HG02642 (cell line): ENCODE measurements around the gene SHISA6.

Experiments used
- ATAC-seq: cut with Tn5 transposase; IDR thresholded peaks from one replicate; pipeline ENCODE4 v1.9.1; 2021; ENCODE audit warnings: mild to moderate bottlenecking; ENCODE audit not compliant: unreplicated experiment, poor library complexity

Gene SHISA6

DNA sequence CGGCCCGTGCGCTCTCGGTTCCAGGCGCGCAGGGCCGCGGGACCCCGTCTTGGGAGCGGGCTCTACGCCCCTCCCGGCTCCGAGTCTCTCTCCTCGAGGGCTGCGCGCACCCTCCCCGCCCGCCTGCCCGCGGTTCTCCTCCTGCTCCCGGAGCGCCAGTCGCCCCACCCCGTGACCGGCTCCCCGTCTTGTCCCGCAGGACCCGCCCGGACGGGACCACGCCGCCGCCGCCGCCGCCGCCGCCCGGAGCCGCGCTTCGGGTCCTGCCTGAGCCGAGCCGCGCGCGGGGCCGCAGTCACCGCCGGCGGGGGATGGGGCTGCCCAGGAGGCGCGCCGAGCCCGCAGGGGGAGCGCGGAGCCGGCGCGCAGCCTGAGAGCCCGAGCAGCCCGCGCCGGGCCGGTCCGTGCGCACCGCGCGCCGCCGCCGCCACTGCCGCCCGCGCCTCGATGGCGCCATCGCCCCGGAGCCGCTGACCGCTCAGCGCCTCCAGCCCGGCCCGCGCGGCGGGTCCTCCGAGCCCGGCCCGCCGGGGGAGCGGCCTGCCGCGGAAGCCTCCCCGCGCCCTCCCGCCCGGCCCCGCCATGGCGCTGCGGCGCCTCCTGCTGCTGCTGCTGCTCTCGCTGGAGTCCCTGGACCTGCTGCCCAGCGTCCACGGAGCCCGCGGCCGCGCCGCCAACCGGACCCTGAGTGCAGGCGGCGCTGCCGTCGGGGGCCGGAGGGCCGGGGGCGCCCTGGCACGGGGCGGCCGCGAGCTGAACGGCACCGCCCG lies at the start of gene SHISA6:
SHISA6 (plus strand) TSS at position 373 of the 770 bp plus-strand sequence.
- ATAC-seq, result no peak

DNA sequence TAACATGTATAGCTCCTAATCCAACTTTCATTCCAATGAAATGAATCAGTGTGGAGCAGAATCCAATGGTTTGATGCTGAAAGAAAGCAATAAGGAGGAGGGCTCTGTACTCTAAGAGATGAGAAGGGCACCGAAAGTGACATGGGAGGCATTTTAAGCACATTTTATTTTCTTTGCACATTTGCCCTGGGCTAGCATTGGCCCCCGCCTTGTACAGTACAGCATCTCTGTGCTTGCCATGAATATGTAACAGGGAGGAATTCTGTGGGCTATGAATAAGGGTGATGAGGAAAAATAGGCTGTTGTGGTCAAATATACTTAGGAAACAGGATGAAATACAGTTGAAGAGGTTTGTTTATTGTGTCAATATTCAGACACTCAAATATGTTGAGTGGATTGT lies 45.2 kb upstream of the SHISA6 start:
- ATAC-seq, result no peak

DNA sequence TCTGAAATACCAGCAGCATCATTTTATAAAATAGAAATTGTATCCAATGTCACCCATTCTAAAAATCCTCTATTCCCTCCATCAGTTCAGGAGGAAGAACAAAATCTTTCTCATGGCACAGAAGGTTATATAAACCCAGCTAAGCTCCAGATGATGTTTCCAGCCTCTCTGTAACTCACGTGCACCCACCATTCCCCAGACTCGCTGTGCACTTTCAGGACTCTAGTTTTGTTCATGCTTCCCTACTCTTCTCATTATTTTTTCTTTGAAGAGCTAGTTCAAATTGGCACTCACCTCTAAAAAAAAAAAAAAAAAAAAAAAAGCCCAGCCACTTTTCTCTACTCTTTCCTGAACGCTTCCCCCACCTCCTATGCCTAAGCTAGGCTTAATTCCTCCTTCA lies 36.0 kb upstream of the SHISA6 start:
- ATAC-seq, result no peak

DNA sequence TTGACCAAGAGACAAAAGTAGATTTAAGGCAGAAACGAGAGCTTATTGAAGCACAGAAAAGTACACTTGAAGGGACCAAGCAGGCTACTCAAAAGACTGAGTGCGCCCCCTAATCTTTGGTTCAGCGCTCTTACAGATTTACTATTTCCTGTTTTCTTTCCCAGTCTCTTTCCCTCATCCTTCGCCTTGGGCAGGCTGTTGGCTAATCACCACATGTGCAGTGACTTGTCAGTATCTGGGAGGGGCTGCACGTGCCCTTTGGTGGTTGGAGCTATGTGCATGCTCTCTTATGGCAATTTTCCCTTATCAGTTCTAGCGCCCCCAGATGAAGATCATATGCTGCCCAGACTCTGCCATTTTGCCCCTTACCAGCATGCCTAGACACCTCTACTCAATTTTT lies 35.4 kb upstream of the SHISA6 start:
- no peak for ATAC-seq

DNA sequence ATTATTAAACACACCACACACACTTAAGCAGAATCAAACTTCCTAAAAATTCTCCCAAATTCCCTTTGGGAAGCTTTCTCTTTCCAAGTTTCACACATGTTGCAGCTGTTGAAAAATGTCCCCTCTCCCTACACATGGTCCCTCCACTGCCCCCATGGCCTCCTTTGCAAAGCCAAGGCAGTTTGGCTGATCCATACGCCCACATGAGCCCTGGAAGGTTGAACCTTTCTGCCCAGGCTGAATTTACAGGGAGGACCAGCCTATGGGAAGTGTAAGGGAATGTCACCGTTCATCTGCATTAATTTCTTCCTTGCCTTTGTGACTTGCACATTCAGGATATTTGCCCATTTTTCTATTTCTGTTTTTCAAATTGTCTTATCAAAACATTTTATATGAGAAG lies 31.1 kb upstream of the SHISA6 start:
- ATAC-seq, result no peak

DNA sequence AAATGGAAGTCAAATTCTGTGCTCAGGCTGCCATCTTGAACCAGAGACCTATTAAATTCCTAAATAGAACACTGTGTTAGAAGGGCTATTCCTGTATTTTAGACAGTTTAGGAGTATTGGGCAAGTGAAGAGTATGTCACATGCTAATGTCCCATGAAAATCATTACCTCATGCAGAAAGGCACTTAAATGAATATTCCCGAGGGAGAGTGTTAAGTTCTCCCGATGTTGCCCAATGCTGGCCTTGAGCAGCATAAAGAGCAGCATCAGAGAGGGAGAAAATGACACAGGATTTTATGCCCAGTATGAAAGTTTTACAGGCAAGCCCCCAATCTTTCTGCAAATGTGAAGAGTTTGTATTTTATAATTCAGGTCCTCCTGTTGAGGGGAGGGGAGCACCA lies 28.2 kb upstream of the SHISA6 start:
- ATAC-seq, result no peak

DNA sequence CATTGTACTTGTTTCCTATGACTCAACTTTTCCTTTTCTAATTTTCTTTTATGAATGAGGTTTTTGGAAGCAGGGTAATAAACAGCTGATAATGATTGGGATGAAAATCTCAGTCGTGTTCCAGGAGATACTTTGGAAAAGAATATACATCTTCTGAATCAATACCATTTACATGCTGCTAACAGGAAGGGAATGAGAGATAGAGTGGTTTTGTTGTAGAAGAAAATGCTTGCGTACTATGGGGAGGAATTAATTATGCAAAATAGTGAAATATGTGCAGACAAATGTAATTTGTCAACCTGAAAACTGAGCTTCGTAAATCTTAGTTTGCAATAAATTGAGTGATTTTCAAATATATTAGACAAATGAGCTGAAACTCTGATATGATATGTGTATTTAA lies 24.0 kb upstream of the SHISA6 start:
- ATAC-seq, result no peak

DNA sequence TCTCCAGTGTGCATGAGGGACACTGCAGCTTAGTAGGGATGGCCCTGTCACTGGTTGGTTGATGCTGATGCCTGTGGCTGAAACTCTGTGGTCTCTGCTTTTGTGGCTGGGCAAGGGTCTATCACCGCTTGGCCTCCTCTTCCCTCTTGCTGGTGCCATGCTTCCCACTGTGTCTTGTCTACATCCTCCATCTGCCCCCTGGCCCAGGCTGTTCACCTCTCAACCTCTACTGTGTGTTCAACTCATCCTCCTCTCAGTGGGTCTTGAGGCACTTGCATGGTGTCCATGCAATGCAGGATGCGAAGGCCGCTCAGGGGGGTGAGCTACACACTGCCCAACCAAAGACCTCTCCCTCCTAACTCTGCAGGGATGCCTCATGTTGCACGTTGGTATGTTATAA lies 19.8 kb upstream of the SHISA6 start:
- ATAC-seq, result no peak

DNA sequence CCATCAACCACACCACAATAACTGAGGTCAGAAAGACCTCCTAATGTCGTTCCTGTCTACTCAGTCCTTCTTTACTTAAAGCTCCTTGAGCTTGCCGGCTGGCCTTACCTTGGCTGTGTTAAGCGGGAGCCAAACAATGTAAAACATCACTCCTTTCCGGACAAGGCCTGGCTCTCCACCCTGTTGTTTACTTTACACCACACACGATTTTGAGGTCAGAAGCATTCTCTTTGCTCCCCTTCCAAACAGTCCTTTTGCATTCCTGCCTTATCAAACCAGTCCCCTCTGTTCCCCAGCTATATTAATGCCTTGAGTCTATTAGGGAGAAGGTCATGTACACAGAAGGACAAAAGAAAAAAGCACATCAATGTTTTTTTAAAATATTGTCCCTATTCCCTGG lies 19.3 kb upstream of the SHISA6 start:
- ATAC-seq, result no peak

DNA sequence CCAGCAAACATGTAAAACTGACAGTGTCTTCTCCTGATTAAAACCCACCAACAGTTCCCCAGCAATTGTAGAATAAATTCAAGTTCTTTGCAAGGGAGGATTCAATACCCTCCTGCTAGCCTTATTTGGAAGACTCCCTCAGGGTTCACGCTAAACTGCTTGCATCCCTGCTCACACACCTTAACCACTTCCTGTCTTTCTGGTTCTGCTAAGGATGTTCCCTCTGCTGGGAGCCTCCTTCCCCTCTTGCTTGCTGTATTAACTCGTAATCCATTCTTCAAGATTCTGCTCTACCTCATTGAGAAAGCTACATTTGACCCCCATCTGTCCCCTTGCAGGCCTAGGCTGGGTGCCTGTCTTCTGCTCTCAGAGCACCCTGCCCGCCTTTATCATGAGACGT lies 2.3 kb upstream of the SHISA6 start:
- no peak for ATAC-seq

DNA sequence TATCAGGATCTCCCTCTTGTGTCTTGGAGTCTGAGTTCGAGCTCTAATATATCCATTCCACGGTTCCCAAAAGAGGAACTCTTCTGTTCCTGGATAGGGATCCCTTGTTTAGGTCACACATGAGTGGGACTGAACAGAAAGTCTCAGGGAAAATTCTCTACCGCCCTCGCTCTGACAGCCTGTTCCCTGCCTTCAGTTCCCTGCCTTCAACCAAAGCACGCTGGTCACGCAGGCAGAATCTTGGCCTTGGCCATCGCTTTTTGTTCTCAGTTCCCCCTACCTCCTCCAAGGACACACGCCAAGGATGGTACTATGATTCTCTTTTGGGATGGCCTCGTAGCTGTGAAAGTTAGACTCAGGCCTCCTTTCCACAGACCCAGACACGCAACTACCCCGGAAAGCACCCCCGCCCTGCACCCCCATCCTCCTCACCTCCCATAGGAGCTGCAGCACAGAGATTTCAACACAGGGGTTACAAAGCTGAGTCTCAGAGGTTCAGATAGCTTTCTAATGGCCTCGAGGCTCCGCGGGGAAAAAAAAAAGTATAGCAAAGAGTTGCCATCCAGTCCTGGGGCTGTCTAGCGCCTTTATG lies 1.5 kb upstream of the SHISA6 start:
- ATAC-seq, result no peak

DNA sequence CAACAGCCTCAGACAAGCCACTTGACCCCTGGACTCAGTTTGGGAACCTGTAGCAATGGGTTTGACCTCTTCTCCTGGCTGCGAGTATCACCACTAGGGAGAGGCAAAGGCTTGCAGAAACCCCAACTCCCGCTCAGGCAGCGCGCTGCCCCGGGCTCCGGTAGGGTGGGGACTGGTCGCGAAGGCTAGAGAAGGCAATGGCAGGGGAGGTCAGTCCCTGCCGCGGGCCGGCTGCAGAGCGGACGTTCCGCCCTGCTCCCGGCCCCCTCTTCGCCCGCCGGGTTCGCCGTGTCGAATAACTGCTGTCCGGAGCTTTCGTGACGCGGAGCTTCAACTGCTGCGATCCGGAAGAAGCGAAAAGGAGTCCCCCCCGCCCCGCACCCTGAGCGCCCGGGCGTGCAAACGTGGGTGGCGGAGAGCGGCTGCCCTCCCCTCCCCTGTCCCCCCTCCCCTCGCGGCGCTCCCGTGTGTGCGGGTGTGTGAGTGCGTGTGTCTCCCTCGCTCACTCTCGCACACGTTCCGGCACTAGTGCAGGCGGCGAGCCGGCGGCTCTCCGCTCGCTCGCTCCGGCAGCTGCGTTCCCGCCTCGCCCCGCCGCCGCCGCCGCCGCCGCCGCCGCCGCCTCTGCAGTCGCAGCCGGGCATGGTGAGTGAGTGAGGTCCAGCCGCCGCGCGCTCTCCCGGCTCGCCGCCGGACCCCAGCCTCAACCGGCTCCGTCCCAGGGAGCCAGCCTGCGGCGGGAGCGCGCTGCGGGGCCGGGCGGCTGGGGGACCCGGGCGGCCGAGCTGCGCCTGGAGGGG lies 772 bp upstream of the SHISA6 start:
- ATAC-seq, result no peak

DNA sequence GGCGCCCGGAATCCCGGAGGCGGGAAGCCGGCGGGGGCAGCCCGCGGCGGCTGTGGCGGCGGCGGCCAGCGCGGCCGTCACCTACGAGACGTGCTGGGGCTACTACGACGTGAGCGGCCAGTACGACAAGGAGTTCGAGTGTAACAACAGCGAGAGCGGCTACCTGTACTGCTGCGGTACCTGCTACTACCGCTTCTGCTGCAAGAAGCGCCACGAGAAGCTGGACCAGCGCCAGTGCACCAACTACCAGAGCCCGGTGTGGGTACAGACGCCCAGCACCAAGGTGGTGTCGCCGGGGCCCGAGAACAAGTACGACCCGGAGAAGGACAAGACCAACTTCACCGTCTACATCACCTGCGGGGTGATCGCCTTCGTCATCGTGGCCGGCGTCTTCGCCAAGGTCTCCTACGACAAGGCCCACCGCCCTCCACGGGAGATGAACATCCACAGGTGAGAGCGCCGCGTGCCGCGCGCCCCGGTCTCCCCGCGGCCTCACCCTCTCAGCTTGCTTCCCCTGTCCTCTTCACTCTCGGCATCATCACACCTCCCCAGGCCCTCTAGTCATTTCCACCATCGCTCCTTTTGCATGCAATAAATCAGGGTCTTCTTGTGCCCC lies 706 bp downstream of the SHISA6 start:
- no peak for ATAC-seq

DNA sequence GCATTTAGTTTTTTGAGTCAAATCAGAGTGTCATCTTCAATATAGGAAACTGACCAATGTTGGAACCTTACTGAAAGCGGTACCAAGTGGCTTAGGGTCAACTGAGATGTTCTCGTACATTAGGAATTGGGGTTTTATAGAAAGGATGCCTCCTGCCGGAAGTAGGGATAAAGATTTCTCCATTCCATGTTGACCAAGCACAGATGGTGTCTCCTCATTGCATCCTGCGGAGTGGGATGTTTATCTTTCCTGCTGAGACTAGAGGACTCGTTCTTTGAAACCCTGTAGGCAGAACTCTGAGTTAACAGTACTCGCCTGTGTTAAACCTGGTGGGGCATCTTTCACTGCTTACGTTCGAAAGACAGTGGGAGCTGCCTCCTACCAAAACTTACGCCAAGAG lies 1.4 kb downstream of the SHISA6 start:
- ATAC-seq, result no peak

DNA sequence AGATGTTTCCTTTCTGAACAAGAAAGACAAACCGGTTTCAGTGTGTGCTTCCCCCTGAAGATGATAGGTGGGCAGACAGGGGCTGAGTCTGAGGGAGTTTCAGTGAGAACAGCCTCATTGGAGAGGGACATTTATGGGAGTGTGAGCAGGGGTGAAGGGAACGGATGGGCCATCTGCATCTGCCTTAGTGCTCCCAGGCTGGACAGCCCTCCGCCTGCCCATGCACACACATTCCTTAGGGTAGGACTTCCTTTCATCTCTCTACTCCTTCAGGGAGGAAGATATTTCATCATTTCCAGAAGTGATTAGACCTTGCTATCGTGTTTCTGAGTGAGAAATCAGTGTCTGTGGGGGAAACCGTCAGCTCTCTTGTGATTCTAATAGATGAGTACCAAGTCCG lies 3.8 kb downstream of the SHISA6 start:
- ATAC-seq, result no peak

DNA sequence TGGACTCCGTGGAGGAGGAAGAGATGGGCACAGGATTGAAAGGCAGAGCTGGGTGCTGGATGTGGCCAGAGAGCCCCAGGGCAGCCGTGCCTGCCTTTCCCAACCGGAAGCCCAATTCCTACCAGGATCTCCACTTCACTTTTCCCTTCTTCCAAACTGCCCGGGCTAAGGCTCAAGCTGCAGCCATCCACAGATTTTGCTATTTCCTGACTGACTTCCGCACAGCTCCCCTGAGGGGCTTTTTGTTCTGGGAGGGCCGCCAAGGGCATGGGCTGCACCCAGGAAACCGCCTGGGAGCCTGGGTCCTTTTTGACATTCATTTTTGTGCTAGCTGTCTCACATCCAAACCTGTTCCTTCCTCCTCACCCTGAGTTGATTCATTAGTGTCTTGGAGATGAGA lies 4.2 kb downstream of the SHISA6 start:
- no peak for ATAC-seq

DNA sequence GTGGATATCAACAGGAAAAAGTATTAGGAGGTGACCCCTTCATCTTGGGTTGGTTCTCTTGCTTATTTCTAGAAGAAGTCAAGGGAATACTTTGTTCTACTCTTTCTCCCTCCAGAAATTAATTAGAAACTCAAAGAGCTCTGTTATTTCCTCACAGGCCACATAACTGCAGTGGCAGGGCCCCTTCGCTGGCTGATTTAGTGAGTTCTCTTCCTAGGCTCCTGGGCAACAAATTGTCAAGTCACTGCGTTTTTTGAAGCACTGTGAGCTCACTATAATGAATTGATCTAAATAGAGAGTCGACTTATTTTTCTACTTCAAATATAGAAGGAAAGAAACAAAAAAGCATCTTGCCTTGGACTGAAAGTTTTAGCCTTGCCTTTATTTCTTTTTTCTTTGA lies 4.8 kb downstream of the SHISA6 start:
- no peak for ATAC-seq

DNA sequence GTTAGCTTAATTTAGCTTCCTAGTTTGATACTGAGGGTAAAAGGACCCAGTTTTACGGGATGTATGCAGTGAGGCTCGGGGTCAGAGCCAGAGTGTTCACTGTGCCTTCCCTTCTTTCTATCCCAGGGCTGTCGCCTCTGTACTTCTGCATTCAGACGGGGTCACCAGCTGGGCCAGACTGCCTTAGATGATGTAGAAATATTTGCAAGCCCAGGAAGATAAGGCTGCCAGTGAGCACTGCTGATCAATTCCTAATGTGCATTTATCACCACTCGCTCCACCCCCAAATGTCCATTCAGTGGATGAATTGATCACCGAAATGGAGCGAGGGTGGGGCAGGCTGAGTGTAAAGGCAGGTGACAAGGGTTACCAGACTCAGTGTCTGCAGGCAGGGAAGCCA lies 9.1 kb downstream of the SHISA6 start:
- no peak for ATAC-seq

DNA sequence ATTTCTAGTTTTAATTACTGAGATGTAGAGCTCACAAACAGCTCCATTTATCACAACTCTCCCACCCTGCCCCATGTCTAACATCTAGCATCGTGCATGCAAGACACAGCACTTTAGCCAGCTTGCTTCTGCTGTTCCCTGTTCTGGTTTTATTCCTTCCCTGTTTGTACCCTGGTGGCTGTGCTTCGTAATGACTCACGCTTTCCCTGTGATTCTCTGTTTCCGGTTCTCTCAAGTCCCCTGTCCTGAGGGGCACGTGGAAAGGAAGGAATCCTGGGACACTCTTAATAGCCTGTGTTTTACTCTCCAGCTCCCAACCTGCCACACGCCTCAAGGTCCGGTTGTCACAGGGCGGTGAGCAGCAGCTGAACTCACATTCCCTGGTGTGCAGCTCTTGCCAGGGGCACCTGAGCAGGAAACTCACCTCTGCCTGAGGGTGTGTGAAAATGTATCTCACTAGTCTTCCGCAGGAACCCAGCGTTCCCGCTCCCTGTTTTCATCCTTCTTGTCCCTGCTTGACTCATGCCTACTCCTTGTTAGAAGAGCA lies 10.6 kb downstream of the SHISA6 start:
- no peak for ATAC-seq

DNA sequence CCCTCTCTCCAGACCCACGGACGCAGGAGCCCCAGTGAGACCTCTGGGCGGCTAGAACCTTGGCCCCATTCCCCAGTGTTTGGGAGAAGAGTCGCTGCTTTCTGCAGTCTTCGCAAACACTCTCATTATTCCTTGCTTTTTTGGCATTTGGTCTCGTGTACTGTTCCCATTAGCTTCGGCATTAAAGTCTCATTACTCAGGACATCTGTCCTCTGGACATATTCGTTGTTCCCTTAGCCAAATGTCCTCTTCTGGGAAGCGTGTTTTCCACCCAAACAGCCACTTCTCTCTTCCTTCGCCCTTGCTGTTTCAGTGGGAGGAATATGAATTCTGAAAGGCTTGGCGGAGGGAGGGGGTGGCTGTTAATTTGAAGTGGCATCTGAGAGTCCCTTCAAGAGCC lies 11.1 kb downstream of the SHISA6 start:
- ATAC-seq, result no peak

DNA sequence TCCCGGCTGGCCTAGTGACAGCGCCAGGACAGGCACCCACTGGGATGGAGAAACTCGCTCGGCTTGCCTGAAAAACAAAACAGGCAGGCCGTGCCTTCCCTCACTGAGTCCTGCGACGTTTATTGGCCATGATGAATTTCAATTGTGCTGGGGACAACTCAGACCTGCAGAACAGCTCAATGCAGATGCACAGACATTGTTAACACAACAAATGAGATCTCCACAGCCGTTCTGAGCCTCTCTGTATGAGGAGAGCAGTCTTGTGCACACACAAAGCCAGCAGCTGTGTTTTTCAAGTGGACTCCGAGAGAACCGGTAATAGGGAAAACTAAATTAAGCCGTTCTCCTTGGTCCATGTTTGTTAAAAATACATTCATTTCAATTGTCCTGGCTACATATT lies 15.9 kb downstream of the SHISA6 start:
- no peak for ATAC-seq
